Measurements from ENCODE around the gene KLHL34.

Gene KLHL34

GRCh38 chrX:21656587-21657317 lies 1.4 kb downstream of the KLHL34 start:
- H3K4me3 ChIP-seq (ENCODE audit: low read depth, low read length), result no peak overlapping the region
- H3K36me3 ChIP-seq (ENCODE audit: insufficient read depth, low read length), result no peaks in the 10 kb centered on the region
- H3K4me1 ChIP-seq (ENCODE audit: control insufficient read depth, insufficient read depth, low read length, unreplicated experiment), result no peaks in the 10 kb centered on the region
- no peaks in the 10 kb centered on the region for H3K79me2 ChIP-seq (ENCODE audit: control insufficient read depth, insufficient read depth, low read length, unreplicated experiment)
- peaks cover 24% of the 10 kb centered on the region; the same call in 1 of the 2 replicates for H3K27me3 ChIP-seq (ENCODE audit: insufficient read depth, low read length)
- no peak overlapping the region for H2AFZ ChIP-seq (ENCODE audit: low read length, unreplicated experiment)
- no peak overlapping the region for H3K27ac ChIP-seq (ENCODE audit: low read depth, low read length)

- Histone ChIP-seq H3K27me3 (ENCODE audit: insufficient read depth, low read length) (peaks cover 24% of the 10 kb centered on the region; the same call in 1 of the 2 replicates), H3K36me3 (ENCODE audit: insufficient read depth, low read length) (no peaks in the 10 kb centered on the region), H3K4me3 (ENCODE audit: low read depth, low read length) (no peak overlapping the region), H3K4me1 (ENCODE audit: control insufficient read depth, insufficient read depth, low read length, unreplicated experiment) (no peaks in the 10 kb centered on the region), H2AFZ (ENCODE audit: low read length, unreplicated experiment) (no peak overlapping the region), H3K27ac (ENCODE audit: low read depth, low read length) (no peak overlapping the region), H3K79me2 (ENCODE audit: control insufficient read depth, insufficient read depth, low read length, unreplicated experiment) (no peaks in the 10 kb centered on the region)
Measured at GRCh38 chrX:21655901-21656586, 2.1 kb downstream of the KLHL34 start.

- no peak overlapping the region for H3K4me3 ChIP-seq (ENCODE audit: low read depth, low read length)
- H2AFZ ChIP-seq (ENCODE audit: low read length, unreplicated experiment), result no peak overlapping the region
- H3K36me3 ChIP-seq (ENCODE audit: insufficient read depth, low read length), result no peaks in the 10 kb centered on the region
- no peaks in the 10 kb centered on the region for H3K4me1 ChIP-seq (ENCODE audit: control insufficient read depth, insufficient read depth, low read length, unreplicated experiment)
- no peaks in the 10 kb centered on the region for H3K79me2 ChIP-seq (ENCODE audit: control insufficient read depth, insufficient read depth, low read length, unreplicated experiment)
- H3K27me3 ChIP-seq (ENCODE audit: insufficient read depth, low read length), result no peaks in the 10 kb centered on the region
- no peak overlapping the region for H3K27ac ChIP-seq (ENCODE audit: low read depth, low read length)
Measured at GRCh38 chrX:21645886-21646285, 12.2 kb downstream of the KLHL34 start.

- H3K4me1 ChIP-seq (ENCODE audit: control insufficient read depth, insufficient read depth, low read length, unreplicated experiment), result no peaks in the 10 kb centered on the region
- no peaks in the 10 kb centered on the region for H3K27me3 ChIP-seq (ENCODE audit: insufficient read depth, low read length)
- H3K36me3 ChIP-seq (ENCODE audit: insufficient read depth, low read length), result no peaks in the 10 kb centered on the region
- no peak overlapping the region for H3K27ac ChIP-seq (ENCODE audit: low read depth, low read length)
- H2AFZ ChIP-seq (ENCODE audit: low read length, unreplicated experiment), result no peak overlapping the region
- H3K79me2 ChIP-seq (ENCODE audit: control insufficient read depth, insufficient read depth, low read length, unreplicated experiment), result no peaks in the 10 kb centered on the region
- H3K4me3 ChIP-seq (ENCODE audit: low read depth, low read length), result no peak overlapping the region
Measured at GRCh38 chrX:21645431-21645830, 12.7 kb downstream of the KLHL34 start.

GRCh38 chrX:21639775-21640174 lies 18.4 kb downstream of the KLHL34 start:
- H2AFZ ChIP-seq (ENCODE audit: low read length, unreplicated experiment), result no peak overlapping the region
- no peaks in the 10 kb centered on the region for H3K79me2 ChIP-seq (ENCODE audit: control insufficient read depth, insufficient read depth, low read length, unreplicated experiment)
- no peaks in the 10 kb centered on the region for H3K4me1 ChIP-seq (ENCODE audit: control insufficient read depth, insufficient read depth, low read length, unreplicated experiment)
- H3K36me3 ChIP-seq (ENCODE audit: insufficient read depth, low read length), result no peaks in the 10 kb centered on the region
- no peak overlapping the region for H3K27ac ChIP-seq (ENCODE audit: low read depth, low read length)
- no peak overlapping the region for H3K4me3 ChIP-seq (ENCODE audit: low read depth, low read length)
- no peaks in the 10 kb centered on the region for H3K27me3 ChIP-seq (ENCODE audit: insufficient read depth, low read length)

- H2AFZ ChIP-seq (ENCODE audit: low read length, unreplicated experiment), result no peak overlapping the region
- no peaks in the 10 kb centered on the region for H3K79me2 ChIP-seq (ENCODE audit: control insufficient read depth, insufficient read depth, low read length, unreplicated experiment)
- H3K36me3 ChIP-seq (ENCODE audit: insufficient read depth, low read length), result no peaks in the 10 kb centered on the region
Measured at GRCh38 chrX:21638311-21638710, 19.8 kb downstream of the KLHL34 start.

GRCh38 chrX:21632027-21632426 lies 26.1 kb downstream of the KLHL34 start:
- Histone ChIP-seq H2AFZ (ENCODE audit: low read length, unreplicated experiment) (no peak overlapping the region), H3K4me3 (ENCODE audit: low read depth, low read length) (no peak overlapping the region), H3K79me2 (ENCODE audit: control insufficient read depth, insufficient read depth, low read length, unreplicated experiment) (no peaks in the 10 kb centered on the region), H3K4me1 (ENCODE audit: control insufficient read depth, insufficient read depth, low read length, unreplicated experiment) (no peaks in the 10 kb centered on the region), H3K36me3 (ENCODE audit: insufficient read depth, low read length) (no peaks in the 10 kb centered on the region), H3K27ac (ENCODE audit: low read depth, low read length) (no peak overlapping the region), H3K27me3 (ENCODE audit: insufficient read depth, low read length) (no peaks in the 10 kb centered on the region)

More at GRCh38 chrX:21638311-21638710, 19.8 kb downstream of the KLHL34 start:
- H3K27me3 ChIP-seq (ENCODE audit: insufficient read depth, low read length), result no peaks in the 10 kb centered on the region
- no peaks in the 10 kb centered on the region for H3K4me1 ChIP-seq (ENCODE audit: control insufficient read depth, insufficient read depth, low read length, unreplicated experiment)
- H3K27ac ChIP-seq (ENCODE audit: low read depth, low read length), result no peak overlapping the region
- H3K4me3 ChIP-seq (ENCODE audit: low read depth, low read length), result no peak overlapping the region

- no peaks in the 10 kb centered on the region for H3K36me3 ChIP-seq (ENCODE audit: insufficient read depth, low read length)
- H2AFZ ChIP-seq (ENCODE audit: low read length, unreplicated experiment), result no peak overlapping the region
- H3K27ac ChIP-seq (ENCODE audit: low read depth, low read length), result no peak overlapping the region
- H3K4me3 ChIP-seq (ENCODE audit: low read depth, low read length), result no peak overlapping the region
- peaks cover 4% of the 10 kb centered on the region for H3K4me1 ChIP-seq (ENCODE audit: control insufficient read depth, insufficient read depth, low read length, unreplicated experiment)
- no peaks in the 10 kb centered on the region for H3K79me2 ChIP-seq (ENCODE audit: control insufficient read depth, insufficient read depth, low read length, unreplicated experiment)
- no peaks in the 10 kb centered on the region for H3K27me3 ChIP-seq (ENCODE audit: insufficient read depth, low read length)
Measured at GRCh38 chrX:21623778-21624501, 34.2 kb downstream of the KLHL34 start.

GRCh38 chrX:21620234-21620633 lies 37.9 kb downstream of the KLHL34 start:
- H2AFZ ChIP-seq (ENCODE audit: low read length, unreplicated experiment), result no peak overlapping the region
- H3K27me3 ChIP-seq (ENCODE audit: insufficient read depth, low read length), result no peaks in the 10 kb centered on the region

GRCh38 chrX:21616386-21616785 lies 41.7 kb downstream of the KLHL34 start:
- Histone ChIP-seq H2AFZ (ENCODE audit: low read length, unreplicated experiment) (no peak overlapping the region), H3K36me3 (ENCODE audit: insufficient read depth, low read length) (no peaks in the 10 kb centered on the region), H3K4me3 (ENCODE audit: low read depth, low read length) (no peak overlapping the region), H3K79me2 (ENCODE audit: control insufficient read depth, insufficient read depth, low read length, unreplicated experiment) (no peaks in the 10 kb centered on the region), H3K4me1 (ENCODE audit: control insufficient read depth, insufficient read depth, low read length, unreplicated experiment) (no peaks in the 10 kb centered on the region), H3K27ac (ENCODE audit: low read depth, low read length) (no peak overlapping the region), H3K27me3 (ENCODE audit: insufficient read depth, low read length) (no peaks in the 10 kb centered on the region)

More at GRCh38 chrX:21620234-21620633, 37.9 kb downstream of the KLHL34 start:
- no peak overlapping the region for H3K4me3 ChIP-seq (ENCODE audit: low read depth, low read length)
- no peaks in the 10 kb centered on the region for H3K79me2 ChIP-seq (ENCODE audit: control insufficient read depth, insufficient read depth, low read length, unreplicated experiment)
- no peaks in the 10 kb centered on the region for H3K36me3 ChIP-seq (ENCODE audit: insufficient read depth, low read length)
- peaks cover 4% of the 10 kb centered on the region for H3K4me1 ChIP-seq (ENCODE audit: control insufficient read depth, insufficient read depth, low read length, unreplicated experiment)
- H3K27ac ChIP-seq (ENCODE audit: low read depth, low read length), result no peak overlapping the region
